Stimulated activated naive CD8-positive, alpha-beta T cell treated with anti-CD3 and anti-CD28 coated beads, Interleukin-15, amount 100 ng/mL, for 72 hours (primary cell): ENCODE data around the gene TERT.
"Not testable (repeated sequence)": the region's sequence is repeated elsewhere in the genome, so short reads cannot be mapped to it uniquely, and the experiment has no call there.

Experiments used
- ATAC-seq: fragments of 150-1000 bp; cut with Tn5 transposase; 2 replicates; pipeline ENCODE4 v1.10.0; 2021; ENCODE audit warnings: mild to moderate bottlenecking, moderate library complexity
- DNase-seq, 2 donors: peaks; one replicate each; pipeline ENCODE4 v3.0.0; 2021 to 2022
- H3K27ac Mint-ChIP-seq, 2 donors: one replicate each; pipeline ENCODE4 v1.8.0; 2022; ENCODE audit warnings: mild to moderate bottlenecking in 2 of 2, mixed read lengths in 2 of 2, moderate library complexity in 2 of 2
- H3K27me3 Mint-ChIP-seq: one replicate; pipeline ENCODE4 v1.8.0; 2022; ENCODE audit warnings: mixed read lengths
- H3K4me1 Mint-ChIP-seq: one replicate; pipeline ENCODE4 v1.8.0; 2022; ENCODE audit warnings: mild to moderate bottlenecking, mixed read lengths
- H3K4me3 Mint-ChIP-seq, 2 donors: one replicate each; pipeline ENCODE4 v1.8.0; 2022; ENCODE audit warnings: mild to moderate bottlenecking in 2 of 2, mixed read lengths in 2 of 2, moderate library complexity in 1 of 2
- H3K9me3 Mint-ChIP-seq, 2 donors: one replicate each; pipeline ENCODE4 v1.8.0; 2022; ENCODE audit warnings: mixed read lengths in 2 of 2

Gene TERT

DNA sequence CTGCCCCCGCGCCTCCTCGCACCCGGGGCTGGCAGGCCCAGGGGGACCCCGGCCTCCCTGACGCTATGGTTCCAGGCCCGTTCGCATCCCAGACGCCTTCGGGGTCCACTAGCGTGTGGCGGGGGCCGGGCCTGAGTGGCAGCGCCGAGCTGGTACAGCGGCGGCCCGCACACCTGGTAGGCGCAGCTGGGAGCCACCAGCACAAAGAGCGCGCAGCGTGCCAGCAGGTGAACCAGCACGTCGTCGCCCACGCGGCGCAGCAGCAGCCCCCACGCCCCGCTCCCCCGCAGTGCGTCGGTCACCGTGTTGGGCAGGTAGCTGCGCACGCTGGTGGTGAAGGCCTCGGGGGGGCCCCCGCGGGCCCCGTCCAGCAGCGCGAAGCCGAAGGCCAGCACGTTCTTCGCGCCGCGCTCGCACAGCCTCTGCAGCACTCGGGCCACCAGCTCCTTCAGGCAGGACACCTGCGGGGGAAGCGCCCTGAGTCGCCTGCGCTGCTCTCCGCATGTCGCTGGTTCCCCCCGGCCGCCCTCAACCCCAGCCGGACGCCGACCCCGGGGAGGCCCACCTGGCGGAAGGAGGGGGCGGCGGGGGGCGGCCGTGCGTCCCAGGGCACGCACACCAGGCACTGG lies 548 bp downstream of the TERT start:
- Mint-ChIP-seq H3K4me3 (peak overlapping the region in 1 of 2 donors; percentile 57), H3K9me3 (no peaks in the 10 kb centered on the region), H3K4me1 (peaks cover 24% of the 10 kb centered on the region)

DNA sequence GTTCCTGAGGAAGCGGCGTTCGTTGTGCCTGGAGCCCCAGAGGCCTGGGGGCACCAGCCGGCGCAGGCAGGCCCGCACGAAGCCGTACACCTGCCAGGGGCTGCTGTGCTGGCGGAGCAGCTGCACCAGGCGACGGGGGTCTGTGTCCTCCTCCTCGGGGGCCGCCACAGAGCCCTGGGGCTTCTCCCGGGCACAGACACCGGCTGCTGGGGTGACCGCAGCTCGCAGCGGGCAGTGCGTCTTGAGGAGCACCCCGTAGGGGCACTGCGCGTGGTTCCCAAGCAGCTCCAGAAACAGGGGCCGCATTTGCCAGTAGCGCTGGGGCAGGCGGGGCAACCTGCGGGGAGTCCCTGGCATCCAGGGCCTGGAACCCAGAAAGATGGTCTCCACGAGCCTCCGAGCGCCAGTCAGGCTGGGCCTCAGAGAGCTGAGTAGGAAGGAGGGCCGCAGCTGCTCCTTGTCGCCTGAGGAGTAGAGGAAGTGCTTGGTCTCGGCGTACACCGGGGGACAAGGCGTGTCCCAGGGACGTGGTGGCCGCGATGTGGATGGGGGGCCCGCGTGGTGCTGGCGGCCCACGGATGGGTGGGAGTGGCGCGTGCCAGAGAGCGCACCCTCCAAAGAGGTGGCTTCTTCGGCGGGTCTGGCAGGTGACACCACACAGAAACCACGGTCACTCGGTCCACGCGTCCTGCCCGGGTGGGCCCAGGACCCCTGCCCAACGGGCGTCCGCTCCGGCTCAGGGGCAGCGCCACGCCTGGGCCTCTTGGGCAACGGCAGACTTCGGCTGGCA lies 1.3 kb downstream of the TERT start:
- H3K27me3 Mint-ChIP-seq = peaks cover 24% of the 10 kb centered on the region
- H3K4me1 Mint-ChIP-seq = peaks cover 24% of the 10 kb centered on the region
- peak overlapping the region; percentile 64 to 70 for H3K4me3 Mint-ChIP-seq
- no peak overlapping the region for H3K27ac Mint-ChIP-seq
- peak in 1 of 2 donors; percentile 7 for DNase-seq
- peak; percentile 19 for ATAC-seq
- H3K9me3 Mint-ChIP-seq = peaks cover 0 to 3% of the 10 kb centered on the region in 2 donors

More for the DNA sequence above, 548 bp downstream of the TERT start:
- peak in 1 of 2 donors; percentile 26 for DNase-seq
- ATAC-seq = peak; percentile 56
- peaks cover 24% of the 10 kb centered on the region for H3K27me3 Mint-ChIP-seq
- H3K27ac Mint-ChIP-seq = no peak overlapping the region

DNA sequence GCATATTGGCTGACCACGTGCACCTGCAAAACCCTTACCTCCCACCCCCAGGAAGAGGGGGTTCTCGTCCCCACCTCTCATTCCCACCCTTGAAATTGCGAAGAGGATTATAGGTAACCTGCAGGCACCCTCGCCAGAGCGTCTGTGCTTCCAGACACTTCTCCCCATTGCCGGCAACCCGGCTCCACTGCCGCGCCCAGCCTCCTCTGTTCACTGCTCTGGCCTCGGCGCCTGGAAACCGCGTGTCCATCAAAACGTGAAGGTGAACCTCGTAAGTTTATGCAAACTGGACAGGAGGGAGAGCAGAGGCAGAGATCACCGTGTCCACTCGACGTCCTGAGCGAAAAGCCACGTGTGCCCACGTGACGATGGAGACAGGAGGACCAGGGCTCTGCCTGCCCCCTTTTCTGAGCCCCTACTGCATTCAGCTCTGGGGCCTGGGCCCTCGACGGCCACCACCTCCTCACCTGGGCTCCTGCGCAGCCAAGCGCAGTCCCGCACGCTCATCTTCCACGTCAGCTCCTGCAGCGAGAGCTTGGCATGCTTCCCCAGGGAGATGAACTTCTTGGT lies 1.9 kb downstream of the TERT start:
- Mint-ChIP-seq H3K27ac (no peak overlapping the region), H3K4me3 (peak overlapping the region in 1 of 2 donors; percentile 4), H3K27me3 (peaks cover 24% of the 10 kb centered on the region), H3K4me1 (peaks cover 24% of the 10 kb centered on the region), H3K9me3 (peaks cover 4 to 10% of the 10 kb centered on the region in 2 donors)
- ATAC-seq (no peak), DNase-seq (peak in 1 of 2 donors; percentile 5)

DNA sequence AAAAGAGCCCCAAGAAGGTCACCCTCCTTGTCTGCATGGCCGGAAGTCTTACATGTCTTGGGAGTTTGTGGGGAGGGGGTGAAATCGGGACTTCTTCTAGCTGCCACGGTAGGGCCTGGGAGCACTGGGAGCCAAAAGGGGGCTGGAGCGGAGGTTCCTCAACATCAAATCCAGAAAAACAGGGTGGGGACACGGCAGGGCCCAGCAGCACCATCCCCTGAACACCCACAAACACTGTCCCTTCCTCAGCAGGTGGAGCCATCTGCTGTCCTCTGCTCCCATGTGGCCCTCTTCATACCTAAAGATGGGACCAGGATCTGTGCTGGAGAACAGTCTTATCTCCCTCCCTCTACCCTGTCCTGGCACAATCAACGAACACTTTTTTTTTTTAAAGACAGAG lies 2.7 kb downstream of the TERT start:
- H3K27me3 Mint-ChIP-seq = peaks cover 24% of the 10 kb centered on the region
- H3K4me3 Mint-ChIP-seq = no peak overlapping the region
- H3K27ac Mint-ChIP-seq = no peak overlapping the region

DNA sequence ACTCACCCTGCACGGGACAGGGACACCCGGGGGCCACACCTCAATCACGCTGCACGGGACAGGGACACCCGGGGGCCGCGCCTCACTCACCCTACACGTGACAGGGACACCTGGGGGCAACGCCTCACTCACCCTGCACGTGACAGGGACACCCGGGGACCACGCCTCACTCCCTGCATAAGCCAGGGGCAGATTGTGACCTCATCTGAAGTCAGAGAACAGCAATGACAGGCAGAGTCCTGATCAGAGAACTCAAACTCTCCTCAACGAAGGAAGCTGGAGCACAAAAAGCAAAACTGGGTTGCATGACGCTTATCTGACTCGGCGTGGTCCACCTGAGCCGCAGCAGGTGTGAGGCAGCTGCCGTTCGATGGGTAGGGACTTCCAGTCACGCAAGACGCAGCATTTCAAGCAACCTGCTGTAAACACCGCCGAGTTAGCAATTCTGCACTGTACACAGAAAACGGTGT lies 3.2 kb downstream of the TERT start:
- peaks cover 4 to 12% of the 10 kb centered on the region in 2 donors for H3K9me3 Mint-ChIP-seq
- DNase-seq = peak in 1 of 2 donors; percentile 6
- no peak overlapping the region for H3K27ac Mint-ChIP-seq
- no peak for ATAC-seq
- H3K4me3 Mint-ChIP-seq = no peak overlapping the region
- peaks cover 24% of the 10 kb centered on the region for H3K4me1 Mint-ChIP-seq
- peaks cover 24% of the 10 kb centered on the region for H3K27me3 Mint-ChIP-seq

More for the DNA sequence above, 2.7 kb downstream of the TERT start:
- no peak for DNase-seq
- H3K9me3 Mint-ChIP-seq = peaks cover 4 to 12% of the 10 kb centered on the region in 2 donors
- peaks cover 24% of the 10 kb centered on the region for H3K4me1 Mint-ChIP-seq
- ATAC-seq = no peak

DNA sequence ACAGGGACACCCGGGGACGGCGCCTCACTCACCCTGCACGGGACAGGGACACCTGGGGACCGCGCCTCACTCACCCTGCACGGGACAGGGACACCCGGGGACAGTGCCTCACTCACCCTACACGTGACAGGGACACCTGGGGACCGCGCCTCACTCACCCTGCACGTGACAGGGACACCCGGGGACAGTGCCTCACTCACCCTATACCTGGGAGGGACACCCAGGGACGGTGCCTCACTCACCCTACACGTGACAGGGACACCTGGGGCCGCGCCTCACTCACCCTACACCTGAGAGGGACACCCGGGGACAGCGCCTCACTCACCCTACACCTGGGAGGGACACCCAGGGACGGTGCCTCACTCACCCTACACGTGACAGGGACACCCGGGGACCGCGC lies 3.9 kb downstream of the TERT start:
- H3K4me3 Mint-ChIP-seq, H3K27ac Mint-ChIP-seq, ATAC-seq: not testable (repeated sequence)
- Mint-ChIP-seq H3K9me3 (peaks cover 4 to 12% of the 10 kb centered on the region in 2 donors), H3K27me3 (peaks cover 24% of the 10 kb centered on the region), H3K4me1 (peaks cover 24% of the 10 kb centered on the region)
- DNase-seq = peak in 1 of 2 donors; percentile 3

DNA sequence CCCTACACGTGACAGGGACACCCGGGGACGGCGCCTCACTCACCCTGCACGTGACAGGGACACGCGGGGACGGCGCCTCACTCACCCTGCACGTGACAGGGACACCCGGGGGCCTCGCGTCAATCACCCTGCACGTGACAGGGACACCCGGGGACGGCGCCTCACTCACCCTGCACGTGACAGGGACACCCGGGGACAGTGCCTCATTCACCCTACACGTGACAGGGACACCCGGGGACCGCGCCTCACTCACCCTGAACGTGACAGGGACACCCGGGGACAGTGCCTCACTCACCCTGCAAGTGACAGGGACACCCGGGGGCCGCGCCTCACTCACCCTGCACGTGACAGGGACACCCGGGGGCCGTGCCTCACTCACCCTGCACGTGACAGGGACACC lies 5.3 kb downstream of the TERT start:
- not testable (repeated sequence) for H3K27ac Mint-ChIP-seq
- H3K9me3 Mint-ChIP-seq = peaks cover 4 to 12% of the 10 kb centered on the region in 2 donors

DNA sequence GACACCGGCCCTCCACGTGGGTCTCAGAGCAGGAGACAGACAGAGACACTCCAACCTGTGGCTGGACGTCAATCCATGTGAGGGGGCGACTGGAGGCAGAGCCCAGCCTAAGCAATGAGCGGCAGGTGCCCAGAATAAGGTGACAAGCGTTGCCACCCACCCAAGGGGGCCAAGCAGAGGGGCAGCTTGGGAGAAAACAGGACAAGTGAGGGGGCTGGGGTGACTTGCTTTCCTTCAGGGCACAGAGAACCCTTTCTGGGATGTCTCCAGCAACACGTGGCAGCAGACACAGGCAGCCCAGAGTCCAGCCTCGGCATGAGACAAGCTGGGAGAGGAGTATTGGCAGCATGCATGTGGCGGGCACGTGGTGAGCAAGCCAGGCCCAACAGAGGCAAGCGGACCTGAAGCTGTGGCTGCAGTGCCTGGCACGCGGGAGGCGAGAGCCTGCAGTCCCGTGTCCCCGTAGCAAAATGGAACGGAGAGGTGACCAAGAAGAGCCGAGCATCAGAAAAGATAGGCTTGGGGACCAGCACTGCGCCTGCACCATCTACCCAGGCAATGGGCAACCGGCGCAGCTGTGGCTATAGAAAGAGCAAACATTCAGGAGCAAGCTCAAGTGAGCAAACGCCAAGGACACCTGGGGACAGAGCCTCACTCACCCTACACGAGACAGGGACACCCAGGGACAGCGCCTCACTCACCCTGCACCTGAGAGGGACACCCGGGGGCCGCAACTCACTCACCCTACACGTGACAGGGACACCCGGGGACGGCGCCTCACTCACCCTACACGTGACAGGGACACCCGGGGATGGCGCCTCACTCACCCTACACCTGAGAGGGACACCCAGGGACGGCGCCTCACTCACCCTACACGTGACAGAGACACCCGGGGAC lies 6.2 kb downstream of the TERT start:
- Mint-ChIP-seq H3K4me1 (peaks cover 17% of the 10 kb centered on the region), H3K9me3 (peaks cover 4 to 12% of the 10 kb centered on the region in 2 donors), H3K27ac (no peak overlapping the region)

More for the DNA sequence above, 5.3 kb downstream of the TERT start:
- DNase-seq = peak in 1 of 2 donors; percentile 7
- peaks cover 24% of the 10 kb centered on the region for H3K27me3 Mint-ChIP-seq
- ATAC-seq, H3K4me3 Mint-ChIP-seq: not testable (repeated sequence)
- H3K4me1 Mint-ChIP-seq = peaks cover 23% of the 10 kb centered on the region

DNA sequence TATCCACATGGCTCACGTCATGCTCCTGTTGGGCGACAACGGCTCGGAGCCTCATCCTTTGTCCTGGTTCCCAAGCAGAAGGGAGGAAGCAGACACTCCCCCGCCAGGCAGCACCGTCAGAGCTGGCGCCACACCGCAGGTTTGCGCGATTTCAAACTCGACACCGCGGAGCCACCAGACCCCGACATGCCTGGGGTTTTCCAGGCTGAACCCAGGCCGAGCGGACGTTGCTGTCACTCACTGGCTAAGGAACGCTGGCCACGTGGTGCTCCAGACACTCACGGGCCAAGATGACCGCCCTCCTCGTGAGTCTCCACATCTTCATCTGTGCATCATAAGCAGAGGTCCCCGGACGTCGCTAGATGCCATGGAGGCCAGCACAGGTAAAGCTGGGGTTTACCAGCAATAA lies 9.0 kb downstream of the TERT start:
- H3K4me1 Mint-ChIP-seq = no peaks in the 10 kb centered on the region
- DNase-seq (peak in 1 of 2 donors; percentile 6), ATAC-seq (no peak)
- no peak overlapping the region for H3K27ac Mint-ChIP-seq
- no peaks in the 10 kb centered on the region for H3K27me3 Mint-ChIP-seq
- H3K4me3 Mint-ChIP-seq = no peak overlapping the region
- H3K9me3 Mint-ChIP-seq = peaks cover 4 to 12% of the 10 kb centered on the region in 2 donors

More for the DNA sequence above, 6.2 kb downstream of the TERT start:
- ATAC-seq (no peak), DNase-seq (peak in 1 of 2 donors; percentile 7)
- peaks cover 24% of the 10 kb centered on the region for H3K27me3 Mint-ChIP-seq
- H3K4me3 Mint-ChIP-seq = no peak overlapping the region

DNA sequence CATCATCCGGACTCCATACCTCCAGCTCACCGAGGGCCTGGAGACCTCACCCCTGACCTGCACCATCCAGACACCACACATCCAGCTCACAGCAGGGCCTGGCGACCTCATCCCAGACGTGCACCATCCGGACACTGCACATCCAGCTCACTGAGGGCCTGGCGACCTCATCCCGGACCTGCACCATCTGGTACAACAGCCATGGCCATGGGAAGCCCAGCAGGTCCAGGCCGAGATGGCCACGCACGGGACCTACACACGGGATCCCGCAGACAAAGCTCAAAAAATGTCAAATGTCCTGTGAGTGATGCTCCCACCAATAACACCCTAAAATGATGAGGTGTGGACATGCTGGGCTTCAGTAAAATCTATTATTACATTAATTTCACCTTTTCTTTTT lies 9.7 kb downstream of the TERT start:
- Mint-ChIP-seq H3K4me1 (no peaks in the 10 kb centered on the region), H3K27ac (no peak overlapping the region)

DNA sequence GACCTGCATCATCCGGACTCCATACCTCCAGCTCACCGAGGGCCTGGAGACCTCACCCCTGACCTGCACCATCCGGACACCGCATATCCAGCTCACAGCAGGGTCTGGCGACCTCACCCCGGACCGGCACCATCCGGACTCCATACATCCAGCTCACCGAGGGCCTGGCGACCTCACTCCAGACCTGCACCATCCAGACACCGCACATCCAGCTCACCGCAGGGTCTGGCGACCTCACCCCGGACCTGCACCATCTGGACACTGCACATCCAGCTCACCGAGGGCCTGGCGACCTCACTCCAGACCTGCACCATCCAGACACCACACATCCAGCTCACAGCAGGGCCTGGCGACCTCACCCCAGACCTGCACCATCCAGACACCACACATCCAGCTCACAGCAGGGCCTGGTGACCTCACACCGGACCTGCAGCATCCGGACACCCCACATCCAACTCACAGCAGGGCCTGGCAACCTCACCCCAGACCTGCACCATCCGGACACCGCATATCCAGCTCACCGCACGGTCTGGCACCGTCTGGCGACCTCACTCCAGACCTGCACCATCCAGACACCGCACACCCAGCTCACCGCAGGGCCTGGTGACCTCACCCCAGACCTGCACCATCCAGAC lies 10.4 kb downstream of the TERT start:
- not testable (repeated sequence) for H3K27me3 Mint-ChIP-seq, DNase-seq, H3K27ac Mint-ChIP-seq, ATAC-seq, H3K4me3 Mint-ChIP-seq, H3K4me1 Mint-ChIP-seq
- peaks cover 4 to 12% of the 10 kb centered on the region in 2 donors for H3K9me3 Mint-ChIP-seq

More for the DNA sequence above, 9.7 kb downstream of the TERT start:
- DNase-seq (no peak), ATAC-seq (no peak)
- peaks cover 4 to 12% of the 10 kb centered on the region in 2 donors for H3K9me3 Mint-ChIP-seq
- H3K4me3 Mint-ChIP-seq = no peak overlapping the region
- H3K27me3 Mint-ChIP-seq = no peaks in the 10 kb centered on the region

DNA sequence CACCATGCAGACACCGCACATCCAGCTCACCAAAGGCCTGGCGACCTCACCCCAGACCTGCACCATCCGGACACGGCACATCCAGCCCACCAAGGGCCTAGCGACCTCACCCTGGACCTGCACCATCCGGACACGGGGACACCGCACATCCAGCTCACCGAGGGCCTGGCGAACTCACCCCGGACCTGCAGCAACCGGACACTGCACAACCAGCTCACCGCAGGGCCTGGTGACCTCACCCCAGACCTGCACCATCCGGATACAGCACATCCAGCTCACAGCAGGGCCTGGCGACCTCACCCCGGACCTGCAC lies 11.2 kb downstream of the TERT start:
- ATAC-seq, H3K4me1 Mint-ChIP-seq, H3K27me3 Mint-ChIP-seq, H3K4me3 Mint-ChIP-seq, H3K27ac Mint-ChIP-seq, H3K9me3 Mint-ChIP-seq, DNase-seq: not testable (repeated sequence)

DNA sequence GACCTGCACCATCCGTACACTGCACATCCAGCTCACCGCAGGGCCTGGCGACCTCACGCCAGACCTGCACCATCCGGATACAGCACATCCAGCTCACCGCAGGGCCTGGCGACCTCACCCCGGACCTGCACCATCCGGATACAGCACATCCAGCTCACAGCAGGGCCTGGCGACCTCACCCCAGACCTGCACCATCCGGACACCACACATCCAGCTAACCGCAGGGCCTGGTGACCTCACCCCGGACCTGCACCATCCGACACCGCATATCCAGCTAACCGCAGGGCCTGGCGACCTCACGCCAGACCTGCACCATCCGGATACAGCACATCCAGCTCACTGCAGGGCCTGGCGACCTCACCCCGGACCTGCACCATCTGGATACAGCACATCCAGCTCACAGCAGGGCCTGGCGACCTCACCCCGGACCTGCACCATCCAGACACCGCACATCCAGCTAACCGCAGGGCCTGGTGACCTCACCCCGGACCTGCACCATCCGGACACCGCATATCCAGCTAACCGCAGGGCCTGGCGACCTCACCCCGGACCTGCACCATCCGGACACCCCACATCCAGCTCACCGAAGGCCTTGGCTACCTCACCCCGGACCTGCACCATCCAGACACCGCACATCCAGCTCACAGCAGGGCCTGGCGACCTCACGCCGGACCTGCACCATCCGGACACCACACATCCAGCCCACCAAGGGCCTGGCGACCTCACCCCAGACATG lies 11.7 kb downstream of the TERT start:
- not testable (repeated sequence) for H3K27ac Mint-ChIP-seq, H3K27me3 Mint-ChIP-seq, H3K9me3 Mint-ChIP-seq, ATAC-seq, H3K4me3 Mint-ChIP-seq, H3K4me1 Mint-ChIP-seq, DNase-seq
